Activated T-cell treated with anti-CD3 and anti-CD28 coated beads for 24 hours (primary cell): ENCODE measurements around the gene SORCS2.

Experiments used
- DNase-seq: peaks from one replicate; pipeline ENCODE4 v3.0.0-alpha.2; 2020; ENCODE audit warnings: low read depth

SORCS2 gene

GRCh38 chr4:7620086-7620813 is 427.9 kb downstream of the SORCS2 start:
- no peak for DNase-seq

DNA sequence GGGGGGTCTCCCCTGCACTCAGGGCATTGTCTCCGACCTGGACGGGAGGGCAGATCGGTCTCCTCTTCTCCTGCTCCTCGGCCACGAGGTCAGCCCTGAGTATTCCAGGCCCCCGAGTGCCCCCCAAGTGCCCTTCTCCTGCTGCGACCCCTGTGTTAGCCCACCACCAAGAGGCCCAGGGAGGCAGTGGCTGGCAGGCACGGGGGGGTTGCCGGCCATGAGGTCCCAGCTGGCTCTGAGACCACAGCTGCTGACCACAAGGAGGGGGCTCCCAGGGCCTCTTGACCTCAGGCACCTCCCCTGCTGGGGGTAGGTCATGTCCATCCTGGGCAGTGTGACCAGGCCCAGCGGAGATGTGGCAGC is 428.5 kb downstream of the SORCS2 start:
- no peak for DNase-seq

- no peak for DNase-seq
Observed at GRCh38 chr4:7621252-7622035, 429.1 kb downstream of the SORCS2 start.

DNA sequence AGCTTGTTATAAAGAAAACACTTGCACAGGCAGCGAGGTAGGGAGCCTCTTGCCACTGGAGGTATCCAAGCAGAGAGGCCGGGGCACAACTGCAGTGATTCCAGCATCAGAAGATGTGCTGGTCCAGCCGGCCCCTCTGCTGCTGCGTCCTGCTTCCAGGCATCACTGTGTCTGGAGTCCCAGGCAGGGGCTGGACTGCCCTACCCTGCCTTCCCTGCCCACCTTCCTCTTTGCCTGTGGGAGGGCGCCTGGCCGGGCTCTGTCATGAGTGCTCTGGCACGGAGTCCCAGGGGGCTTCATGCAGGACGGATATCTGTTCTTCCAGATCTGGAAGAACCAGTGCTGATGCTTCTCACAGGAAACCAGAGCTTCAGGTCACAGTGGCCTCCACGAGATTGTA is 430.0 kb downstream of the SORCS2 start:
- no peak for DNase-seq

GRCh38 chr4:7623468-7623867 is 431.1 kb downstream of the SORCS2 start:
- no peak for DNase-seq

GRCh38 chr4:7624396-7624980 is 432.1 kb downstream of the SORCS2 start:
- DNase-seq = no peak

- DNase-seq = no peak
Observed at GRCh38 chr4:7625071-7625470, 432.7 kb downstream of the SORCS2 start.

GRCh38 chr4:7626531-7626930 is 434.2 kb downstream of the SORCS2 start:
- DNase-seq = no peak

DNA sequence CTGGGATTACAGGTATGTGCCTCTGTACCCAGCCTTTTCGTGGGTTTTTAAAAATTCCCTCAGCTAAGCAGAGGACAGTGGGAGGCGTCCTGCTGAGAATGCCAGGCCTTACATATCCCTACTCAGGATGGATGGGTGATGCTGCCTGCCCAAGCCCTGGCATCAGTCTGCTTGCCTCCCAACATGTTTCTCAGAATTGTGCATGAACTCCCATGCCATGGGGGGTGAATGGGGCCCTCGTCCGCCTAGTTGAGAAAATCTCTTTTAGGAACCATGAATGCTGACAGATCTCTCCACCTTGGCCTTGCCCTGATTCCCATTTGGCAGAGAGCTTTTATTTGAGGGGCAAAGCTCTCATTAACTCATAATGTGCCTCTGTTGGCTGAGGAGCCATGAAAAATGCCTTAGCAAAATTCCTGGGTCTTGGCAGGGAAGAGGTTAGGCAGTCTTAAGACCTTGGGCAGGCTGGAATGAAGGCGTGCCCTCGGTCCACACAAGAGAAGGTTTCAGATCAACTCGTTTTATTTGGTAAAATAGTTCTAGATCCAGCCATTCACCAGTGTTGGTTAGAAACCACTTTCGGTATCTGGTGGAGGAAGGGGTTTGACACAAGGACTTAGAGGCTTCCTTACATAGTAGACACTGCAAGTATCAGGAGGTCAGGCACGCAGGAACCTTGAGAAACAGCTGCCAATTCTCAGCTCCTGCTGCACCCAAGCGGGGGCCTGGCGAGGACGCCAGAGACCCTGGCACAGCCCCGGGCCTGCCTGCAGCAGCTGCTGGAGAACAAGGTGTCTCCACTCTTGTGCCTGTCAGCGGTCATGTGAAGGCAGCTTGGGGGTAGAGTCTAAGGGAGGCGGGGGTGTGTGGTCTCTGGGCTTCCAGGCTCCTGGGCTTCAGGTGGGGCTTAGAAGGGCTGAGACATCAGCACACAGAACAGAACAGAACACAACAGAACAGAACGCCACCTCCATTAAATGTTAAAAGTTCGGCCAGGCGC is 435.2 kb downstream of the SORCS2 start:
- no peak for DNase-seq

DNA sequence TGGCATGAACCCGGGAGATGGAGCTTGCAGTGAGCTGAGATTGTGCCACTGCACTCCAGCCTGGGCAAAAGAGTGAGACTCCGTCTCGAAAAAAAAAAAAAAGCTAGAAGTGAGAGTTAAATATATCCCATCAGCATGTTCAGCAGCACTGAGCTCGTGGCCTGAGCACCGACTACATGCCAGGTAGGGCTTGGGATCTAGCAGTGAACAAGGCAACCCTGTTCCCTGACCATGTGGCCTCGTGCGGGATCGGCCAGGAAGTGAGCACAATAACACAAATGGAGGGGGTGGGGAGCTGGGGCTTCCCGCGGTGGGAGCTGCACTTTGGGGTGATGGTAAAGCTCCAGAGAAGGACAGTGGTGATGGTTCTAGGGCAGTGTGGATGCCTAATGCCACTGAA is 436.1 kb downstream of the SORCS2 start:
- no peak for DNase-seq

- no peak for DNase-seq
Observed at GRCh38 chr4:7629501-7630254, 437.3 kb downstream of the SORCS2 start.

- no peak for DNase-seq
Observed at GRCh38 chr4:7630568-7631287, 438.4 kb downstream of the SORCS2 start.

- DNase-seq = no peak
Observed at GRCh38 chr4:7631288-7632014, 439.1 kb downstream of the SORCS2 start.

- no peak for DNase-seq
Observed at GRCh38 chr4:7632341-7632740, 440.0 kb downstream of the SORCS2 start.

DNA sequence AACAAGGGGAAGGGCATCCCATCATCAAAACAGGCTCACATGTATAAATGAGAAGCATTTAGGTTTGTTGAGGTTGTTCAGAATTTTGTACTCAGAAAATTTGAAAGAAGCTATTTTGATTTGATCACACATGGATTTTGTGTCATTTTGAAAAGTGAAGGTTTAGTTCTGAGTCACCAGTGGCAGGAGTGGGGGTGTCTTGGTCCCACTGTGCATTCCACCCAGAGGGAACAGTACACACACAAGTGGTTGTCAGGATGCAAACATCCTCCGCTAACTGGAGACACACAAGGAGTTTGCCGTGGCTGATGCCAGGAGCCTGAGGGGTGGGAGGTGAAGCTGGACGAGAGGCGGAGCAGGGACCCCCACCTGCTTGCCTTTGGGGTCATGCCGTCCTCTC is 440.6 kb downstream of the SORCS2 start:
- DNase-seq = no peak

GRCh38 chr4:7634661-7635251 is 442.4 kb downstream of the SORCS2 start:
- DNase-seq = no peak

DNA sequence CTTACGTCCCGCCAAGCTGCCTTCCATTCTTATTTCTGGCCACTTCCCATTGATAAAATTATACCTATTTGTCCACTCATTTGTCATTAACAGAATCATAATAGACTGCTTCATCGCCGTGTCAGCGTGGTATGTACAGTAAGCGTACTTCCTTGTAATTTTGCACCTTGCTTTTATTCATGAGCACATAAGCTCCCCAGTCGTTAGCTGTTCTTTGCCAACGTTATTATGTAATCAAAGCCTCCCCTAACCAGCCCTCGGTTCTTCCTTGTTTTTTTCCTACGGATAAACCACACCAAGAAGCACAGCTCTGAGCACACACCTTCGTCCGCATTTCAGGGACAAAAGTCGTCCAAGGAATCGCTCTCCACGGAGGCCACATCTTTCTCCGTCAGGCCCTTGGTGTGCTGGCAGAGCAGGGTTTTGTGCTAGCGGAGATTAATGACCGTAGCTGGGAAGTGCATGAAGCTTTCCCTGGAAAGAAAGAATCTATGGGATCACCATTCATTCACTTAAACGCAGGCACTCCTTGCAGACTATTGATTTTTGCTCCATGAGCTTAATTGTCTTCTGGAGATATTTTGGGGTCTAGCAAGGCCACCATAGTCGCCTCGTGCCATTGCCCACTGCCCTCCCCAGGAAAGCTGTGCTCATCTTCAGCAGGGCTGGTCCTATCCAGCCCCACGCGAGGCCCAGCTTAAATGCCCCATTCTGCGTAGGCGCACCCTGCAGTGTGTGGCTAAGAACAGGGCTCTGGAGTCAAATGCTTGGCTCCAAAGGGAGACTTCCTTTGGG is 443.3 kb downstream of the SORCS2 start:
- no peak for DNase-seq

- no peak for DNase-seq
Observed at GRCh38 chr4:7636240-7636508, 443.8 kb downstream of the SORCS2 start.

DNA sequence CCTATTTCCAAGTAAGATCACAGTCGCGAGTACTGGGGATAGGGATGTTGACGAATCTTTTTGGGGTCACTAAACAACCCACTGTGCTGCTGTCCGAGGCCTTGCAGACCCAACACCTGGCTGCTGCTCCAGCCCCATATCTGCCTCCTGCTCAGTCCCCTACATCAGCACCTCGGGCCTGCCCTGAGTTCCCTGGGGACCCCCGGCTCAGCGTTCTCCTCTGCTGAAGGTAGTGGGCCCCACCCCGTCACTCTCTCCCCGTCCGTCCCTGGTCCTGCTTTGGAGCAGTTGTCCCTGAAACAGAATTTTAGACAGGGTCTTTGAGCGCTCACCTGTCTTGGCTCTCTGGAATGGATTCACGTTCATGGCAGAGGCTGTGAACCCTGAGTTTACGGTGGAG is 444.8 kb downstream of the SORCS2 start:
- no peak for DNase-seq
